HepG2 (cell line): ENCODE data around the gene METTL26. TPM values are rescaled to one million over a fixed set of nuclear protein-coding genes. Genes with fewer than 3 reads are reported as not detected.

Experiments
- ATAC-seq: fragments of 200-7000 bp; cut with Tn5 transposase; 3 replicates; pipeline ENCODE4 v1.9.1; 2020; ENCODE audit warnings: mild to moderate bottlenecking, moderate library complexity
- BruUV-seq: library from RNA; stranded (reverse); fragments of 400-500 nt; replicated peaks from 2 replicates; lab custom pipeline; 2021; lab: Mats Ljungman, UMichigan
- CTCF ChIA-PET: fragments of 300-600 bp; formaldehyde crosslinking; extraction: SDS; loops from one replicate; lab custom pipeline; 2021; ENCODE audit warnings: low total read pairs, inconsistent platforms, low intra/inter-chr PET ratio; lab: Yijun Ruan, JAX
- POLR2A ChIA-PET: fragments of 350-600 bp; sonication (Branson Sonifier 250); formaldehyde crosslinking; loops from one replicate; lab custom pipeline; 2020; ENCODE audit warnings: antibody characterized with exemption, inconsistent platforms; lab: Yijun Ruan, JAX
- DNase-seq: peaks from one replicate; pipeline ENCODE4 v3.0.0-alpha.2; 2015; ENCODE audit warnings: low spot score
- FAIRE-seq: peaks from 3 replicates; lab custom pipeline; 2011; peaks lifted over from hg19 to GRCh38; lab: Jason Lieb, UNC
- H2AFZ ChIP-seq: one replicate; pipeline ENCODE4 v1.6.1; 2011; ENCODE audit warnings: low read length, inconsistent platforms
- H3K27ac ChIP-seq: fragments of 300-600 bp; 3 replicates; pipeline ENCODE4 v1.8.0; 2011; ENCODE audit warnings: mixed run types, mild to moderate bottlenecking, mixed read lengths, low read length, inconsistent platforms; ENCODE audit not compliant: insufficient read depth; ENCODE audit errors: extremely low read length
- H3K27me3 ChIP-seq, 2 experiments: fragments of 200-600 bp in 1 of 2; 2 replicates in 1 of 2; 3 replicates in 1 of 2; pipeline versions ENCODE4 v1.6.0 to v1.8.0; 2011; ENCODE audit warnings: low read length in 2 of 2, mild to moderate bottlenecking in 2 of 2, moderate library complexity in 2 of 2, inconsistent platforms in 1 of 2; ENCODE audit not compliant: insufficient read depth in 2 of 2, control insufficient read depth in 1 of 2
- H3K36me3 ChIP-seq, 2 experiments: fragments of 200-600 bp in 1 of 2; replicated peaks in 1 of 2; 2 replicates in 1 of 2; 3 replicates in 1 of 2; pipeline versions ENCODE4 v1.5.1 to v1.8.0; 2011; ENCODE audit warnings: low read length in 2 of 2, inconsistent platforms in 1 of 2; ENCODE audit not compliant: insufficient read depth in 2 of 2, control insufficient read depth in 1 of 2
- H3K4me1 ChIP-seq: 2 replicates; pipeline ENCODE4 v1.5.1; 2012; ENCODE audit warnings: low read length, inconsistent platforms; ENCODE audit not compliant: insufficient read depth
- H3K4me2 ChIP-seq: 2 replicates; pipeline ENCODE4 v1.6.0; 2011; ENCODE audit warnings: low read depth, low read length, inconsistent platforms
- H3K4me3 ChIP-seq, 3 experiments: fragments of 200-600 bp in 1 of 3; sonication (generic), shearing (Covaris generic) in 1 of 3; replicated peaks in 1 of 3; 2 replicates each; pipeline ENCODE4 v1.5.1; 2011 to 2016; ENCODE audit warnings: low read length in 3 of 3, inconsistent platforms in 2 of 3, low read depth in 2 of 3, mild to moderate bottlenecking in 2 of 3, control low read depth in 1 of 3, mixed read lengths in 1 of 3; ENCODE audit not compliant: insufficient read depth in 1 of 3
- H3K79me2 ChIP-seq: one replicate; pipeline ENCODE4 v1.6.1; 2011; ENCODE audit warnings: low read length, inconsistent platforms; ENCODE audit not compliant: insufficient read depth
- H3K9ac ChIP-seq: 2 replicates; pipeline ENCODE4 v1.6.0; 2011; ENCODE audit warnings: mild to moderate bottlenecking, low read depth, low read length, inconsistent platforms; ENCODE audit not compliant: insufficient read depth
- H3K9me3 ChIP-seq: 2 replicates; pipeline ENCODE4 v1.5.1; 2012; ENCODE audit warnings: mild to moderate bottlenecking, low read length
- H4K20me1 ChIP-seq: 2 replicates; pipeline ENCODE4 v1.6.0; 2011; ENCODE audit warnings: inconsistent platforms, mild to moderate bottlenecking, low read length, moderate library complexity; ENCODE audit not compliant: insufficient read depth
- BRD4 ChIP-seq: sonication (generic); formaldehyde crosslinking; IDR thresholded peaks from 2 replicates; pipeline ENCODE4 v1.4.0; 2020; ENCODE audit warnings: missing genetic modification reagents
- CSRNP1 ChIP-seq: sonication (generic); formaldehyde crosslinking; IDR thresholded peaks from 2 replicates; pipeline ENCODE4 v1.8.1; 2023; ENCODE audit warnings: mild to moderate bottlenecking, missing genetic modification reagents
- DMAP1 ChIP-seq: IDR thresholded peaks from 2 replicates; pipeline ENCODE4 v1.6.1; 2016
- GATA4 ChIP-seq: sonication (generic); IDR thresholded peaks from 2 replicates; pipeline ENCODE4 v1.6.1; 2016; ENCODE audit warnings: antibody characterized with exemption, low read depth, borderline replicate concordance
- MBD4 ChIP-seq: IDR thresholded peaks from 2 replicates; pipeline ENCODE4 v1.6.1; 2012; ENCODE audit warnings: low read length, inconsistent platforms, borderline replicate concordance
- PHF8 ChIP-seq: sonication (generic); formaldehyde crosslinking; IDR thresholded peaks from 2 replicates; pipeline ENCODE4 v1.5.0; 2020; ENCODE audit warnings: missing genetic modification reagents
- POLR2AphosphoS2 ChIP-seq: IDR thresholded peaks from 2 replicates; pipeline ENCODE4 v1.6.1; 2011; ENCODE audit warnings: low read depth, low read length, improper control_type of control experiment
- SMAD9 ChIP-seq: sonication (generic); formaldehyde crosslinking; IDR thresholded peaks from 2 replicates; pipeline ENCODE4 v1.5.1; 2020; ENCODE audit warnings: mild to moderate bottlenecking, missing genetic modification reagents
- SP4 ChIP-seq: sonication (generic); formaldehyde crosslinking; IDR thresholded peaks from 2 replicates; pipeline ENCODE4 v1.8.1; 2023; ENCODE audit warnings: mild to moderate bottlenecking, missing genetic modification reagents
- WIZ ChIP-seq: sonication (generic); formaldehyde crosslinking; IDR thresholded peaks from 2 replicates; pipeline ENCODE4 v1.5.1; 2020; ENCODE audit warnings: mild to moderate bottlenecking, missing genetic modification reagents
- ZNF30 ChIP-seq: sonication (generic); formaldehyde crosslinking; IDR thresholded peaks from 2 replicates; pipeline ENCODE4 v1.5.0; 2020; ENCODE audit warnings: mild to moderate bottlenecking, missing genetic modification reagents
- ZNF451 ChIP-seq: sonication (generic); formaldehyde crosslinking; IDR thresholded peaks from 2 replicates; pipeline ENCODE4 v1.5.0; 2020; ENCODE audit warnings: mild to moderate bottlenecking, missing genetic modification reagents
- ZNF557 ChIP-seq: sonication (generic); formaldehyde crosslinking; IDR thresholded peaks from 2 replicates; pipeline ENCODE4 v1.4.0; 2020; ENCODE audit warnings: missing genetic modification reagents
- ZNF710 ChIP-seq: sonication (generic); formaldehyde crosslinking; IDR thresholded peaks from 2 replicates; pipeline ENCODE4 v1.5.0; 2020; ENCODE audit warnings: mild to moderate bottlenecking, missing genetic modification reagents, borderline replicate concordance
- ZNF724P ChIP-seq: sonication (generic); formaldehyde crosslinking; IDR thresholded peaks from 2 replicates; pipeline ENCODE4 v1.8.0; 2022; ENCODE audit warnings: missing genetic modification reagents, borderline replicate concordance
- ZNF749 ChIP-seq: sonication (generic); formaldehyde crosslinking; IDR thresholded peaks from 2 replicates; pipeline ENCODE4 v1.8.0; 2022; ENCODE audit warnings: mild to moderate bottlenecking, missing genetic modification reagents, moderate library complexity, borderline replicate concordance
- ZNF761 ChIP-seq: sonication (generic); formaldehyde crosslinking; conservative IDR thresholded peaks from 2 replicates; pipeline ENCODE4 v1.4.0; 2020; ENCODE audit warnings: mild to moderate bottlenecking, missing genetic modification reagents
- WGBS: methylation state at CpG from one replicate; pipeline ENCODE4 v1.1.6; 2017; ENCODE audit warnings: low lambda C conversion rate; 5-methylcytosine and 5-hydroxymethylcytosine counted together
- in situ Hi-C: cut with HindIII; loops from 2 replicates; pipeline ENCODE4 v1.10.0; 2017; ENCODE audit warnings: low pct_unique_long_range_greater_than_20kb; ENCODE audit not compliant: extremely low pct_ligation_motif_present
- intact Hi-C: fragments of 100-400 bp; cut with micrococcal nuclease; formaldehyde crosslinking; loops from one replicate; pipeline ENCODE4 v1.10.0; 2022; ENCODE audit not compliant: unreplicated experiment
- polyA plus RNA-seq, 8 experiments: library from polyadenylated mRNA; depleted of rRNA in 3 of 8; stranded (reverse) in 7 of 8; unstranded in 1 of 8; fragments of >200 nt; fragmentation: Illumina TruSeq in 4 of 8; extraction: Trizol in 4 of 8; gene quantifications; 2 replicates each; pipeline versions ENCODE4 v1.2.1 to v1.2.3, GENCODE V29; 2011 to 2016; ENCODE audit warnings: low read depth in 4 of 8, missing spikeins in 1 of 8, mixed read lengths in 1 of 8; ENCODE audit not compliant: insufficient read depth in 1 of 8
- total RNA-seq, 5 experiments: library from RNA; depleted of rRNA; stranded (reverse); fragments of >200 nt; fragmentation: Illumina TruSeq; extraction: Trizol; gene quantifications; 2 replicates each; pipeline ENCODE4 v1.2.3, GENCODE V29; 2016; ENCODE audit warnings: low read depth in 1 of 5
- TF ChIP-seq, protein P1 (sequence below): sonication (generic); formaldehyde crosslinking; IDR thresholded peaks from 2 replicates; pipeline ENCODE4 v1.5.1; 2020; ENCODE audit warnings: mild to moderate bottlenecking, missing genetic modification reagents, borderline replicate concordance
- TF ChIP-seq, protein P2 (sequence below): sonication (generic); formaldehyde crosslinking; IDR thresholded peaks from 2 replicates; pipeline ENCODE4 v1.5.1; 2020; ENCODE audit warnings: missing genetic modification reagents, mild to moderate bottlenecking, borderline replicate concordance

Gene METTL26
- total and polyA plus RNA-seq, 2 of the 13 experiments (the other 11 are each of a cell fraction or from before 2014, with no cell fraction given): 65.5 to 70.1 TPM

DNA sequence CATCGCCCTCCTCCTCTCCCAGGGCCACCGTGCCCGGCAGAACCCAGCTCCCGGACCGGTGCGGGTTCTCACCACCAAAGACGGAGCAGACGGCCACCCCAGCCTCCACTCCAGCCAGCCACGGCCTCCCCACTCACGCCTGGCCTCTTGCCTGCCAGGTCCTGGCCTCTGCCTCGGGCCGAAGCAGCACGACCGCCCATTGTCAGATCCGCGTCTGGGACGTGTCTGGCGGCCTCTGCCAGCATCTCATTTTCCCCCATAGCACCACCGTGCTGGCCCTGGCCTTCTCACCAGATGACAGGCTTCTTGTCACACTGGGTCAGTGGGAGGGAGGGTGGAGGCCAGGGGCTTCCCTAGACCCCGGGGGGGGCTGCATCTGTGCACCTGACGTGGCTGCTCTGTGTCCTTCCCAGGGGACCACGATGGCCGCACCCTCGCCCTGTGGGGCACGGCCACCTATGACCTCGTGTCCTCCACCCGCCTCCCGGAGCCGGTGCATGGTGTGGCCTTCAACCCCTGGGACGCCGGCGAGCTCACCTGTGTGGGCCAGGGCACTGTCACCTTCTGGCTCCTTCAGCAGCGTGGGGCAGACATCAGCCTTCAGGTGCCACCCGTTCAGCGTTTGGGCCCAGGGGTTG, 25.2 kb upstream of the METTL26 start:
- no peak overlapping the region for H3K27ac ChIP-seq
- TF ChIP-seq WIZ (CRISPR knock-in tag) (no peak), GATA4 (no peak), ZNF557 (no peak), ZNF30 (CRISPR knock-in tag) (no peak), ZNF724P (CRISPR knock-in tag) (no peak), ZNF451 (CRISPR knock-in tag) (no peak), DMAP1 (no peak), CSRNP1 (CRISPR knock-in tag) (no peak), PHF8 (CRISPR knock-in tag) (no peak), POLR2AphosphoS2 (no peak), MBD4 (no peak), ZNF761 (no peak), ZNF749 (CRISPR knock-in tag) (no peak), ZNF710 (CRISPR knock-in tag) (no peak), BRD4 (CRISPR knock-in tag) (no peak), SP4 (no peak), SMAD9 (CRISPR knock-in tag) (no peak)
- TF ChIP-seq, protein P1, sequence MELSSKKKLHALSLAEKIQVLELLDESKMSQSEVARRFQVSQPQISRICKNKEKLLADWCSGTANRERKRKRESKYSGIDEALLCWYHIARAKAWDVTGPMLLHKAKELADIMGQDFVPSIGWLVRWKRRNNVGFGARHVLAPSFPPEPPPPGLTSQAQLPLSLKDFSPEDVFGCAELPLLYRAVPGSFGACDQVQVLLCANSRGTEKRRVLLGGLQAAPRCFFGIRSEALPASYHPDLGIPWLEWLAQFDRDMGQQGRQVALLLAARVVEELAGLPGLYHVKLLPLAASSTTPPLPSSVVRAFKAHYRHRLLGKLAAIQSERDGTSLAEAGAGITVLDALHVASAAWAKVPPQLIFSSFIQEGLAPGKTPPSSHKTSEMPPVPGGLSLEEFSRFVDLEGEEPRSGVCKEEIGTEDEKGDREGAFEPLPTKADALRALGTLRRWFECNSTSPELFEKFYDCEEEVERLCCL (CRISPR knock-in tag): no peak
- TF ChIP-seq, protein P2, sequence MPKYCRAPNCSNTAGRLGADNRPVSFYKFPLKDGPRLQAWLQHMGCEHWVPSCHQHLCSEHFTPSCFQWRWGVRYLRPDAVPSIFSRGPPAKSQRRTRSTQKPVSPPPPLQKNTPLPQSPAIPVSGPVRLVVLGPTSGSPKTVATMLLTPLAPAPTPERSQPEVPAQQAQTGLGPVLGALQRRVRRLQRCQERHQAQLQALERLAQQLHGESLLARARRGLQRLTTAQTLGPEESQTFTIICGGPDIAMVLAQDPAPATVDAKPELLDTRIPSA (CRISPR knock-in tag): no peak
- 98% methylated on average over 32 of the region's 35 CpGs for WGBS
- DNase-seq (no peak), FAIRE-seq (no peak), ATAC-seq (no peak)
- intact Hi-C loops: no loop called here
- H3K9ac ChIP-seq: no peak overlapping the region
- ChIA-PET POLR2A (no interaction called here), CTCF (no interaction called here)
- H3K27me3 ChIP-seq: no peaks in the 10 kb centered on the region
- H2AFZ ChIP-seq: no peak overlapping the region
- in situ Hi-C loops: no loop called here
- no peak overlapping the region for H3K4me3 ChIP-seq
- no TSS peak for BruUV-seq
- H3K4me2 ChIP-seq: no peak overlapping the region
- H3K9me3 ChIP-seq: no peaks in the 10 kb centered on the region
- H3K79me2 ChIP-seq: no peaks in the 10 kb centered on the region
- H3K36me3 ChIP-seq: no peaks in the 10 kb centered on the region; a peak in 1 of 5 replicates
- no peaks in the 10 kb centered on the region for H4K20me1 ChIP-seq
- no peaks in the 10 kb centered on the region for H3K4me1 ChIP-seq
